HG03354 (cell line): ENCODE measurements around the gene CRYL1.

Experiments
- ATAC-seq: cut with Tn5 transposase; IDR thresholded peaks from one replicate; pipeline ENCODE4 v1.9.1; 2021; ENCODE audit warnings: mild to moderate bottlenecking; ENCODE audit not compliant: unreplicated experiment, poor library complexity, severe bottlenecking

The CRYL1 gene

GRCh38 chr13:20358022-20358421, 167.6 kb downstream of the CRYL1 start:
- ATAC-seq = no peak

- no peak for ATAC-seq
Measured at GRCh38 chr13:20356444-20356843, 169.2 kb downstream of the CRYL1 start.

GRCh38 chr13:20354722-20355121, 170.9 kb downstream of the CRYL1 start:
- ATAC-seq = no peak

GRCh38 chr13:20353973-20354372, 171.7 kb downstream of the CRYL1 start:
- ATAC-seq = no peak
